ENCODE measurements around the gene NTRK2.

DNA sequence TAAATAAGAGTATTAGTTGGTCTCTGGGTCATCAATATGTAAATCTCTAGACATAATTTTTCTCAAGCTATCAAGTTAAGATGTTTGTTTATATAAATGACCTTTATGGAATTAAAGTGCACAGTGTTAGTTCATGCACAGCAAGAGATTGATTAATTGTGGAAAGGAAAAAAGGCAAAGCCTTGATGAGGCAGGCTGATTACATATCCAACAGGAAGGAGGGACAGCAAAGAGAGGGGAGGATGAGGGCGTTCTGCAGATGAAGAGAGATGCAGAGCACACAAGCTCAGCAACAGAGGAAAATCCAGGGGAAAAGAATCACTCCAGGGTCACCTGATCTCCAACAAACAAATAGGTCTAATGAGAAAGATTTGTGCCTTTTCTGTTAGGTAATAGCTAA, 16.5 kb downstream of the NTRK2 start:
- TF ChIP-seq, protein P1, sequence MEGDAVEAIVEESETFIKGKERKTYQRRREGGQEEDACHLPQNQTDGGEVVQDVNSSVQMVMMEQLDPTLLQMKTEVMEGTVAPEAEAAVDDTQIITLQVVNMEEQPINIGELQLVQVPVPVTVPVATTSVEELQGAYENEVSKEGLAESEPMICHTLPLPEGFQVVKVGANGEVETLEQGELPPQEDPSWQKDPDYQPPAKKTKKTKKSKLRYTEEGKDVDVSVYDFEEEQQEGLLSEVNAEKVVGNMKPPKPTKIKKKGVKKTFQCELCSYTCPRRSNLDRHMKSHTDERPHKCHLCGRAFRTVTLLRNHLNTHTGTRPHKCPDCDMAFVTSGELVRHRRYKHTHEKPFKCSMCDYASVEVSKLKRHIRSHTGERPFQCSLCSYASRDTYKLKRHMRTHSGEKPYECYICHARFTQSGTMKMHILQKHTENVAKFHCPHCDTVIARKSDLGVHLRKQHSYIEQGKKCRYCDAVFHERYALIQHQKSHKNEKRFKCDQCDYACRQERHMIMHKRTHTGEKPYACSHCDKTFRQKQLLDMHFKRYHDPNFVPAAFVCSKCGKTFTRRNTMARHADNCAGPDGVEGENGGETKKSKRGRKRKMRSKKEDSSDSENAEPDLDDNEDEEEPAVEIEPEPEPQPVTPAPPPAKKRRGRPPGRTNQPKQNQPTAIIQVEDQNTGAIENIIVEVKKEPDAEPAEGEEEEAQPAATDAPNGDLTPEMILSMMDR (conservative IDR thresholded peaks at IDR 0.05; ENCODE audit: low read depth, low read length) = no peak
- no peak for TF ChIP-seq EZH2 (IDR thresholded peaks at IDR 0.05; ENCODE audit: borderline replicate concordance, low read depth, low read length, poor library complexity, severe bottlenecking)

Measured in A673 (cell line).